HG02884 (cell line): Measurements from ENCODE around the gene MSGN1.
A peak's percentile ranks its signal among the peaks of the same experiment; 100 is the strongest.

Experiments used
- ATAC-seq: cut with Tn5 transposase; IDR thresholded peaks from one replicate; pipeline ENCODE4 v1.9.1; 2021; ENCODE audit warnings: mild to moderate bottlenecking, moderate library complexity; ENCODE audit not compliant: unreplicated experiment

MSGN1 gene

GRCh38 chr2:17816396-17817245 is at the start of gene MSGN1:
MSGN1 (plus strand) TSS chr2:17816460; CDS start chr2:17816519, 59 bp downstream.
- no peak for ATAC-seq

DNA sequence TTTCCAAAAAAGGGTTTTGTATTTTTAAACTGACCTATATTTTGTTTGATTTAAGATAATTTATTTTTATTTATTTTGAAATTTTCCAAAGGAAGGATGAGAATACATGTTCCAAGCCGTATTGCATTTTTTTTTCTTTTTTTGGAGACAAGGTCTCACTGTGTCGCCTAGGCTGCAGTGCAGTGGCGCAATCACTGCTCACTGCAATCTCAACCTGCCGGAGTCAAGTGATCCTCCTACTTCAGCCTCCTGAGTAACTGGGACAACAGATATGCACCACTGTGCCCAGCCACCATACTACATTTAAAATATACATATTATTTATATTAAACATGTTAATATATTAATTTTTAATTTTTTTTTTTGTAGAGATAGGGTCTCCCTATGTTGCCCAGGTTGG is 47.4 kb upstream of the MSGN1 start:
- no peak for ATAC-seq

- ATAC-seq: no peak
Observed at GRCh38 chr2:17771956-17772355, 44.3 kb upstream of the MSGN1 start.

DNA sequence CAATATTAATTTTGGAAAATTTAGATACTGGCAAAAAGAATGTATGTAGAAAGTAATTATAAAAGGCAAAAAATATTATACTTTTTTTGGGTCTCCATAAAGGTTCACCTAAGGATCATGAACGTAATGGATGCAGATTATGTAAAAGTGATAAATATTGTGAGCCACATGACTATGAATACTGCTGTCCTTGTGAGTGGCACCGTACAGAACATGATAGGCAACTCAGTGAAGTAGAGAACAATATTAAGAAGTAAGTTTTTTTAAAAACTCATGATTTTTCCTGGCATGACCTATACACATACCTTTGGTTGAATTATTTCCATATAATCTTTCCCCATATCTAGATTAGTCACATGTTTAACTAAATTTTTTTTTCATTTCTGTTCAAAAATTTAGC is 43.7 kb upstream of the MSGN1 start:
- ATAC-seq: no peak

DNA sequence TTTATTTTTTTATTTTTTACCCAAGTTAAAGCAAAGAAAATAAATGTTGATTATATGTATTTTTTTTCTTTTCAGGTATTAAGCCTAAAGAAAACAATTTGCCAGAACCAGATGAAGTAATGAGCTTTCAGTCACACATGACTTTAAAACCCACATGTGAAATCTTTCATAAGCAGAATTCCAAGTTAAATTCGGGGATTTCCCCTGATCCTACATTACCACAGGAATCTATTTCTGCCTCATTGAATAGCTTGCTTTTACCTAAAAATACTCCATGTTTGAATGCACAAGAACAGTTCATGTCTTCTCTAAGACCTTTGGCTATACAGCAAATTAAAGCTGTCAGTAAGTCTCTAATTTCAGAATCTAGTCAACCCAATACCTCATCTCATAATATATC is 35.7 kb upstream of the MSGN1 start:
- ATAC-seq: no peak

GRCh38 chr2:17781482-17781881 is 34.8 kb upstream of the MSGN1 start:
- no peak for ATAC-seq

DNA sequence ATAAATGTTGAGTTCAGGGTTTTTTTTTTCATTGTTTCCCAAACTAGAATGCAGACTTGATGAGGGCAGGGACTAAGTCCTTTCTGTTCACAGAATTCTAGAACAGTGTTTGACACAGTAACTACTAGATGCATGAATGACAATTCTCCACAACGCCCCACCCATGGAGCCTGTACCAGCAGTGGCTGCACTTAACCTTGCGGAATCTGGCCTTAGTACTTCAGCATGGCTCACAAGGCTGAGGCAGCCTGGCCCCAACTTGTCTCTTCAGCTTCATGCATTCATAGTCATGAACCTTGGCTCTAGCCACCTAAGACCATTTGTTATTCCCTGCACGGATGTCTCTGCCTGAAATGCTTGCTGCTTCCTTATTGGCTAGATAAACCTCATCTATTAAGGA is 29.5 kb upstream of the MSGN1 start:
- no peak for ATAC-seq

- no peak for ATAC-seq
Observed at GRCh38 chr2:17788773-17789172, 27.5 kb upstream of the MSGN1 start.

DNA sequence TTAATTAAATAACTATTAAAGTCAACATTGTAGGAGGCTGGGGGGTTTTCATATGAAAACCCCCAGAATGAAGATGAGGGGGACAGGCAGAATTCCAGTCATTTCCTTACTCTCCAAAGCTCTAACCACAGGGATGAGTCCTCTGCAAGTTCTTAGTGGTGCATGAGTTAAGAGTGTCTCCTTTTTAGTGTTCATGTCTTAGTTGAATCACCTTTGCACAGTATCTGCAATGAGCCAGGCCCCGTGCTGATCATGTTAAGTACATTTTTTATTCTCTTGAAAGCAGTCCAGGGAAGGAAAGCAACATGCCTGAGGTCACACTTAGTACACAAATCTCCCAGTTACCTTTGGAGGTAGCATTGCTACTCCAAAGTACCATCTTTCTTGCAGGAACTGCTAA is 25.7 kb upstream of the MSGN1 start:
- ATAC-seq: no peak

- ATAC-seq: no peak
Observed at GRCh38 chr2:17791121-17791816, 25.0 kb upstream of the MSGN1 start.

DNA sequence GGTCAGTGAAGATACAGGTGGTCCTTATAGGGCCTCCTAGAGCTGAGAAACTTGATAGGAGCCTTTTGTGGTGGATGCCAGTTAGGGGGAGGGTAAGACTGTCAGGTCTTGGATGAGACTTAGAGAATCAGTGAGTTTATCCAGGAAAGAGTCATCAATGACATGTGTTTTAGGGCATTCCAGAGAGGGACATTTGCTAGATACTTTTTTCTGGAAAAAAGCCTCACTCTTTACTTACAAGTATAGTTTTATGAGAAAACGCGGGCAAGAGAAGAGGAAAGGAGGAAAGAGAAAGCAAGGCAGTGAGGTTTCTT is 24.5 kb upstream of the MSGN1 start:
- ATAC-seq: no peak

DNA sequence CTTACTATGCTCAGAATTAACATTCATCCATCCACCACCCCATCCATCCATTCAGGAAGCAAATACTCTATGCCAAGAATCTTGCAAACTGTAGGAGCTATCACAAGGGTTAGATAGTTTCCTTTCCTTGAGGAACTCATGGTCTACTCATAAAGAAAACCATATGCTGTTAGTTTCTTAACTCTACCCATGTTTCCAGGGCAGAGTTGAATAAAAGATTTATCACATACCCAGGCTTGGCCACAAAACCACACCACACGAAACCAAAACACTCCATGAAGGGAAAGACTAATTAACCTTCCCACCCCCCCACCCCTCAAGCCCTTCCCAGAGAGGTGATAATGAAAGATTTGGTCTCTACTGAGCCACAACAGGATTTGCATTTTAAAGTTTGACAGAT is 23.7 kb upstream of the MSGN1 start:
- ATAC-seq: peak; percentile 33

DNA sequence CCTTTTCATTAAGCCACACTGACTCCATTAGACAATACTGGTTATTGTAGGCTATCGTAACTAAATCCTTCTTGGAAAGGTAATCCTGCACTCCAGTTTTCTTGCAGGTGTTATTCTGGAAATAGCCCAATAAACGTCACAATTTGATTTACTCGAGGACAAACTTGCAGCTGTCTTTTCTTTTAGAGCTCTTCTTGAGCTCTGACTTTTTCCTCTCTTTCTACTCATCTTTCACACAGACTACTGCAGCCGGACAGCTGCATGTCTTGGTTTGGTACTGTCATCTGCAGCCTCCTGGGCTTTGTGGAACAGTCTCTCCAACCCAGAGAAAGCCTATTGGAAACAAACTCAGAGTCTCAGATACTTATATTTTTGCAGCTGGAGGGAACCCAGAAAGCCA is 23.0 kb upstream of the MSGN1 start:
- ATAC-seq: peak; percentile 13

DNA sequence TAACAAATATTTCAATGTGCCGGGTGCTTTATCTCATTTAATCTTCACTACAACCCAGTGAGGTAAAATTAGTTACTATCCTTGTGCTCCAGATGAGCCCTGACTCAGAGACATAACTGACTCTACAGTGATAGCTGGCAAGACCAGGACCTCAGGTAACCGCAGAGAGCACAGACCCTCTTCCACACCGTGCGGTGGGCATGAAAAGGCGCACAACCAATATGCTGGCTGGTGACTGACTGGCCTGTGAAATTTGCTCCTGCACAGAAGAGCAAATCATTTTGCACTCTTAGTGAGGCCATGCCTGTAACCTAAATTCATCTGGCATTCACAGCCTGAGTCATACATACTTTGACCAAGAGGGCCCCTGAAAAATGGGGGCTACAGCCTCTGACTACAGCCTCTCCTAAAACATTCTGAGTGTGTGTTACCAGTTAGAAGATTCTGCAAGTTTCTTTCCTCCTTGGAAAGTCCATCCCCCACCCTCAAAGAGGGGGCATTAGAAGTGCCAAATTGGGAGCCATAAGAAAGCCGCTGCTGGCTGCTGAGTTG is 22.4 kb upstream of the MSGN1 start:
- ATAC-seq: peak; percentile 26

- ATAC-seq: no peak
Observed at GRCh38 chr2:17795309-17795708, 21.0 kb upstream of the MSGN1 start.

GRCh38 chr2:17798338-17798737 is 17.9 kb upstream of the MSGN1 start:
- ATAC-seq: no peak

DNA sequence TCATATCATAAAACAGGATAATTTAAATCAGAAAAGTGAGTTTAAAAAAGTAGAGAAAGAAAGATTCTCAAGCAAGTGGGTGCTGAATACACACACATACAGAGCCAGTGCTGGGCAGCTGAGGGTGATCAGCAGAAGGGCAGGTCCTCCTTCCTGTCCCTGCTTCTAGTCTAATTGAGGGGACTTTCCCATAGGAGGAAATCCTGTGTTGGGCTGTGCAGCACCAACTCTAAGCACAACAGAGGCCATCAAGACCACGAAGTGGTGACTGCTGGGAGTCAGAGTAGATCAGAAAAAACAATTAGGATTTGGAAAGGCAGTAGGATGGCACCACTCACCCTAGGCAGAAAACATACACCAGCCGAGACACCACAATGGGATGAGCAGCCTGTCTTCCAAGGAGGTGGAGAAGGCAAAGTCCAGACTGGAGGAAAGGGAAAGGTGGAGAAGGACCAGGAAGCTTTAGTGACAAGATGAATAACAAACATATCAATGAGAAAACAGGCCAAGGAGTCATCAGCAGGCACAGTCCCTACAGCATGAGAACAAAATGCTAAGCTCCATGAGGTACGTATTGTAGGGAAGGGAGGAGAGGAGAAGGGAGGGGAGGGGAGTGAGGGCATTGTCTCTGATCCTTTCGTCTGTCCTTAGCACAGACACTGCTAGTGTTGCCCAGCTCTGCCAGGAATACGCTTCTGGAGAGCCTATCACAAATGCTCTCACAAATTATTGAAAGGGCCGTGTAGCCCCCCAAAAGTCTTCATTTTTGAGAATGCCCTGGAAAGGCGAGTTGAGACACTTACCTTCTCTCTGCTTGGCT is 16.7 kb upstream of the MSGN1 start:
- ATAC-seq: no peak

DNA sequence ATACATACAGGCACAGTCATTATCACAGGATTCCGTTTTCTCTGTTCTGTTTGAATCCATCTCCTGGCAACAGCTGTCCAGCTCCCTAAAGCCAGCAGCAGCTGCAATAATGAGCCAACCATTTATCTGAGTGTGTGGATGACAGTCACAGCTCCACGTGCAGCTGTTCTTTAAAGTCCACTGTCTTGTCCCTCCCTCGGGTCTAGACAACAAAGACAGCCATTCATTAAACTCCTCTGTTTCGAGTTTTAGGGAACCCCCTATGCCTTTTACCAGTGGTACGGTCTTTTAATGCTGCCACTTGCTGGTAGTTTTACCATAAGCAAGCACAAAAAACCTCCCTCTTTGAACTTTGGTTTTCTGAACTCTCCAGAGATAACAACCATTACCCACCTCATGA is 16.0 kb upstream of the MSGN1 start:
- no peak for ATAC-seq

- ATAC-seq: no peak
Observed at GRCh38 chr2:17800693-17801458, 15.4 kb upstream of the MSGN1 start.

DNA sequence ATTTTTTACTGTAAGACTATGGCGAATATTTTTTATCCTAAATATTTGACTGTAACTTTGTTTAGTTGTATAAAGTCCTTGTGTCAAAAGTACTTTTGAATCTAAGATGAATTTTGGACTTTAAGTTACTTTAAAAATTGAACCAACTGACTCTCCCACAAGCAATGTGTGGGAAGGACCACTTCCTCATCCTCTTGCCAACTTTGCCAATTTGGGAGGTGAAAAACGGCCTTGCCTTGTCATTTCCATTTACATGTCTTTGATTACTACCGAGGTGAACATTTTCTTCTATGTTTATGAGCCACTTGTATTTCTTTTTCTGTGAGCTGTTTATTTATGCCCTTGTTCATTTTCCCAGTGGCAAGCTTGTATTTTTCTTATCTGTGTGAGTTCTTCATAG is 12.8 kb upstream of the MSGN1 start:
- ATAC-seq: no peak

DNA sequence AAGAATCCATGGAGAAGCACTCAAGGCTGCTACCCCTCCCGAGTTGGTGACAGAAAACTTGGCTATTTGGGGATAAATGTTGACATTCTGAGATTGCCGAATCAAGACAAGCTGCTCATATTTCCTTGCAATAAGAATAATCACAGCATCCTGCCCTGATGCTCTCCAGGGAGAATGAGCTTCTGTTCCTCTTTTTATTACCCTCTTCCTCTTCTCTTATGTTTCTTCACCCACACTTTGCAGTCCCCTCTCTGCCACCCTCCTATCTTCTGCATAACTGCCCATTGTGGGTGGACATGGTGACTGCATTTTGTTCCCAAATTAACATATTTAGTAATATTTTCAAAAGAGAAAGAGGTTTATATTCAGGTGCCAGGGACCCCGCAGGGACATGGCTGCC is 11.9 kb upstream of the MSGN1 start:
- ATAC-seq: peak; percentile 66
